ENCODE measurements around the gene TSR2.

The TSR2 gene

GRCh38 chrX:54423161-54423888 lies 16.9 kb upstream of the TSR2 start:
- no peaks in the 10 kb centered on the region for H3K79me2 ChIP-seq (ENCODE audit: insufficient read depth, low read length)
- H4K20me1 ChIP-seq (ENCODE audit: insufficient read depth, low read length): no peaks in the 10 kb centered on the region
- no peaks in the 10 kb centered on the region for H3K9me3 ChIP-seq (ENCODE audit: low read length)
- no peak overlapping the region for H2AFZ ChIP-seq (ENCODE audit: low read length)
- no peak overlapping the region for H3K27ac ChIP-seq (ENCODE audit: low read depth, low read length, poor library complexity, severe bottlenecking)
- no peaks in the 10 kb centered on the region for H3F3A ChIP-seq (ENCODE audit: insufficient read depth, low read length)
- H3K9me2 ChIP-seq (ENCODE audit: low read depth, low read length): no peaks in the 10 kb centered on the region
- no peaks in the 10 kb centered on the region for H3K27me3 ChIP-seq (ENCODE audit: insufficient read depth, low read length)
- no peaks in the 10 kb centered on the region for H3K36me3 ChIP-seq (ENCODE audit: insufficient read depth, low read length)
- TF ChIP-seq EZH2 (IDR thresholded peaks at IDR 0.05; ENCODE audit: borderline replicate concordance, low read length) (no peak), CTCF (IDR thresholded peaks at IDR 0.05; ENCODE audit: low read length) (peak; percentile 22; the same call in 1 of the 2 replicates)
- H3K4me3 ChIP-seq (ENCODE audit: low read depth, low read length, poor library complexity, severe bottlenecking): no peak overlapping the region
- H3K4me2 ChIP-seq (ENCODE audit: low read length): no peak overlapping the region
- no peak overlapping the region for H3K9ac ChIP-seq (ENCODE audit: low read length)
- H3K4me1 ChIP-seq (ENCODE audit: insufficient read depth, low read length, severe bottlenecking): no peaks in the 10 kb centered on the region

- no peaks in the 10 kb centered on the region for H3K27me3 ChIP-seq (ENCODE audit: insufficient read depth, low read length)
- no peaks in the 10 kb centered on the region for H3K79me2 ChIP-seq (ENCODE audit: insufficient read depth, low read length)
- H4K20me1 ChIP-seq (ENCODE audit: insufficient read depth, low read length): no peaks in the 10 kb centered on the region
- no peaks in the 10 kb centered on the region for H3K9me2 ChIP-seq (ENCODE audit: low read depth, low read length)
- no peak overlapping the region for H3K4me2 ChIP-seq (ENCODE audit: low read length)
- H3K36me3 ChIP-seq (ENCODE audit: insufficient read depth, low read length): no peaks in the 10 kb centered on the region
- no peaks in the 10 kb centered on the region for H3K9me3 ChIP-seq (ENCODE audit: low read length)
- H3K9ac ChIP-seq (ENCODE audit: low read length): no peak overlapping the region
- TF ChIP-seq EZH2 (IDR thresholded peaks at IDR 0.05; ENCODE audit: borderline replicate concordance, low read length) (no peak), CTCF (IDR thresholded peaks at IDR 0.05; ENCODE audit: low read length) (no peak)
- H3K27ac ChIP-seq (ENCODE audit: low read depth, low read length, poor library complexity, severe bottlenecking): no peak overlapping the region
- H3F3A ChIP-seq (ENCODE audit: insufficient read depth, low read length): no peaks in the 10 kb centered on the region
- no peak overlapping the region for H2AFZ ChIP-seq (ENCODE audit: low read length)
- H3K4me1 ChIP-seq (ENCODE audit: insufficient read depth, low read length, severe bottlenecking): no peaks in the 10 kb centered on the region
- no peak overlapping the region for H3K4me3 ChIP-seq (ENCODE audit: low read depth, low read length, poor library complexity, severe bottlenecking)
These were observed 12.3 kb upstream of the TSR2 start for GRCh38 chrX:54427837-54428424.

GRCh38 chrX:54430519-54430918 lies 9.7 kb upstream of the TSR2 start:
- TF ChIP-seq EZH2 (IDR thresholded peaks at IDR 0.05; ENCODE audit: borderline replicate concordance, low read length) (no peak), CTCF (IDR thresholded peaks at IDR 0.05; ENCODE audit: low read length) (no peak)
- Histone ChIP-seq H3K9me3 (ENCODE audit: low read length) (no peaks in the 10 kb centered on the region), H3K27me3 (ENCODE audit: insufficient read depth, low read length) (no peaks in the 10 kb centered on the region), H3K36me3 (ENCODE audit: insufficient read depth, low read length) (no peaks in the 10 kb centered on the region), H2AFZ (ENCODE audit: low read length) (no peak overlapping the region), H3F3A (ENCODE audit: insufficient read depth, low read length) (no peaks in the 10 kb centered on the region), H3K4me3 (ENCODE audit: low read depth, low read length, poor library complexity, severe bottlenecking) (no peak overlapping the region), H3K4me2 (ENCODE audit: low read length) (no peak overlapping the region), H3K79me2 (ENCODE audit: insufficient read depth, low read length) (no peaks in the 10 kb centered on the region), H3K4me1 (ENCODE audit: insufficient read depth, low read length, severe bottlenecking) (no peaks in the 10 kb centered on the region), H3K9me2 (ENCODE audit: low read depth, low read length) (no peaks in the 10 kb centered on the region), H3K9ac (ENCODE audit: low read length) (no peak overlapping the region), H3K27ac (ENCODE audit: low read depth, low read length, poor library complexity, severe bottlenecking) (no peak overlapping the region), H4K20me1 (ENCODE audit: insufficient read depth, low read length) (no peaks in the 10 kb centered on the region)
